Measurements from ENCODE around the gene MST1R. TPM values are rescaled to one million over a fixed set of nuclear protein-coding genes. Genes with fewer than 3 reads are reported as not detected.

MST1R gene
- 1.8 TPM for total RNA-seq

GRCh38 chr3:49903451-49904424 is at the start of gene MST1R:
MST1R (minus strand) TSS chr3:49903873; CDS start chr3:49903609, 264 bp downstream.

GRCh38 chr3:49939858-49940666 is 36.4 kb upstream of the MST1R start, which contains the start of gene RBM6:
RBM6 (plus strand) TSS chr3:49940150; CDS start chr3:49962642, 22,492 bp downstream.

GRCh38 chr3:49929291-49930167 is 25.9 kb upstream of the MST1R start, which contains the start of gene MON1A:
MON1A (minus strand) TSS chr3:49929811; CDS start chr3:49913346, 16,465 bp downstream.

GRCh38 chr3:49869525-49870126 is 34.0 kb downstream of the MST1R start, which contains the start of gene CAMKV:
CAMKV (minus strand) TSS chr3:49869906; CDS start chr3:49862388, 7,518 bp downstream.

GRCh38 chr3:49856181-49857005 is 47.3 kb downstream of the MST1R start, which contains the start of gene TRAIP:
TRAIP (minus strand) TSS chr3:49856564; CDS start chr3:49856453, 111 bp downstream.

Other genes with a start within 250 kb of the MST1R start
- gene APEH, start 229.5 kb downstream of the MST1R start, total RNA-seq, result 79.7 TPM
- 12.4 TPM for gene MST1, start 214.4 kb downstream of the MST1R start, total RNA-seq
- gene RNF123, start 214.3 kb downstream of the MST1R start, total RNA-seq, result 31.6 TPM
- gene AMIGO3, start 184.2 kb downstream of the MST1R start, total RNA-seq, result not detected
- gene GMPPB, start 179.9 kb downstream of the MST1R start, total RNA-seq, result 19.8 TPM
- gene IP6K1, start 117.3 kb downstream of the MST1R start, total RNA-seq, result 68.8 TPM
- gene CDHR4, start 104.0 kb downstream of the MST1R start, total RNA-seq, result not detected
- 3.4 TPM for gene INKA1, start 100.6 kb downstream of the MST1R start, total RNA-seq
- gene UBA7, start 89.9 kb downstream of the MST1R start, total RNA-seq, result 28.0 TPM
- gene TRAIP, start 47.3 kb downstream of the MST1R start, total RNA-seq, result 3.8 TPM
- 10.6 TPM for gene CAMKV, start 34.0 kb downstream of the MST1R start, total RNA-seq
- gene MON1A, start 25.9 kb upstream of the MST1R start, total RNA-seq, result 8.0 TPM
- gene RBM6, start 36.3 kb upstream of the MST1R start, total RNA-seq, result 173 TPM
- 451 TPM for gene RBM5, start 185.0 kb upstream of the MST1R start, total RNA-seq